ENCODE data around the gene BAIAP2. TPM values are rescaled to one million over a fixed set of nuclear protein-coding genes. Genes with fewer than 3 reads are reported as not detected.

The BAIAP2 gene
- total and polyA plus RNA-seq, 2 of the 13 experiments (the other 11 are each of a cell fraction or from before 2014, with no cell fraction given): 22.5 to 24.0 TPM

DNA sequence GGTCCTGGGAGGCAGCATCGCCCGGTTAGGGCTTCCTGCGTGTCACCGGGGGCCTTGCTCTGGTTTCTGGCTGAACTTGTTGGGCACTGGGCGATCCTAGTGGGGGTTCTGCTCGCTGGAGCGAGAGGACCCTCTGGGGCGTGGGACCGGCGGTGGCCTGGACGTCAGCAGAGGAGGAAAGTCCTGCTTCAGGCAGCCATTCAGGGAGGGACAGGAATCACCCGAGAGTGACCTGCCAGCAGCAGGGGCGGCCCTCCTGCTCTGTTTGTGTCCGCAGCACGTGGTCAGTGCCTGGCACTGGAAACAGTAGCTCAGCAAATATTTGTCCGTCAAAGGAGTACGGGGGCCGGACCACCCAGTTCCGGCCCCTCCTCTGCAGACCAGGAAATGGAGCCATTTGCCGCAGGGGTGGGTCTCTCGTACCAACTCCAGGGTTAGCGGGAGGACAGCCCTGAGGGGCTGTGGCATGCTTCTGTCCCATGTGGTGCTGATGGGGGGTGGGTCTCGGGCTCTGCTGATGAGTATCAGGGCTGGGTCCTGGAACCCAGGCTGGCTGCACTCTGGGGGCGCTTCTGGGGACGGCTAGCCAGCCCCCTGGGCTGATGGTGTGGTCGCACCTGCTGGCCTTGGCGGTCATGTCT, 48.3 kb downstream of the BAIAP2 start (continued):
- TF ChIP-seq ZNF770 (CRISPR knock-in tag; IDR thresholded peaks at IDR 0.05) (peak; percentile 41; the same call in 1 of the 2 replicates), SIN3B (IDR thresholded peaks at IDR 0.05; ENCODE audit: low read length) (no peak), PBX2 (CRISPR knock-in tag; IDR thresholded peaks at IDR 0.05) (no peak; the same call in 1 of the 2 replicates), ZNF17 (CRISPR knock-in tag; IDR thresholded peaks at IDR 0.05) (no peak), RBM22 (optimal IDR thresholded peaks at IDR 0.05; ENCODE audit: low read length) (no peak), SRSF9 (IDR thresholded peaks at IDR 0.05; ENCODE audit: borderline replicate concordance, insufficient read depth, low read depth, low read length, poor library complexity, severe bottlenecking) (no peak), SMAD3 (CRISPR knock-in tag; IDR thresholded peaks at IDR 0.05) (peak; percentile 97), ZKSCAN5 (CRISPR knock-in tag; IDR thresholded peaks at IDR 0.05) (no peak), ZNF883 (CRISPR knock-in tag; IDR thresholded peaks at IDR 0.05; ENCODE audit: not compliant biosample characterization) (peak; percentile 82), PRDM15 (CRISPR knock-in tag; IDR thresholded peaks at IDR 0.05) (0 out of 2 replicates have a peak, but pooled peaks have one; percentile 72), SUZ12 (IDR thresholded peaks at IDR 0.05; ENCODE audit: low read depth, low read length) (no peak), GTF2F1 (IDR thresholded peaks at IDR 0.05; ENCODE audit: low read length) (no peak), ZNF740 (CRISPR knock-in tag; IDR thresholded peaks at IDR 0.05) (no peak), TCF7L2 (IDR thresholded peaks at IDR 0.05; ENCODE audit: low read depth, low read length) (no peak), NFRKB (IDR thresholded peaks at IDR 0.05) (no peak), ATF1 (CRISPR knock-in tag; IDR thresholded peaks at IDR 0.05) (no peak), IRF2 (CRISPR knock-in tag; IDR thresholded peaks at IDR 0.05) (peak; percentile 86), ZC3H13 (CRISPR knock-in tag; IDR thresholded peaks at IDR 0.05) (peak; percentile 89), MED1 (CRISPR knock-in tag; IDR thresholded peaks at IDR 0.05) (peak; percentile 98), DR1 (CRISPR knock-in tag; IDR thresholded peaks at IDR 0.05) (peak; percentile 73)
- TF ChIP-seq, protein P1, sequence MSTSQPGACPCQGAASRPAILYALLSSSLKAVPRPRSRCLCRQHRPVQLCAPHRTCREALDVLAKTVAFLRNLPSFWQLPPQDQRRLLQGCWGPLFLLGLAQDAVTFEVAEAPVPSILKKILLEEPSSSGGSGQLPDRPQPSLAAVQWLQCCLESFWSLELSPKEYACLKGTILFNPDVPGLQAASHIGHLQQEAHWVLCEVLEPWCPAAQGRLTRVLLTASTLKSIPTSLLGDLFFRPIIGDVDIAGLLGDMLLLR (CRISPR knock-in tag; IDR thresholded peaks at IDR 0.05): peak; percentile 89; the same call in 1 of the 2 replicates
- TF ChIP-seq, protein P2, sequence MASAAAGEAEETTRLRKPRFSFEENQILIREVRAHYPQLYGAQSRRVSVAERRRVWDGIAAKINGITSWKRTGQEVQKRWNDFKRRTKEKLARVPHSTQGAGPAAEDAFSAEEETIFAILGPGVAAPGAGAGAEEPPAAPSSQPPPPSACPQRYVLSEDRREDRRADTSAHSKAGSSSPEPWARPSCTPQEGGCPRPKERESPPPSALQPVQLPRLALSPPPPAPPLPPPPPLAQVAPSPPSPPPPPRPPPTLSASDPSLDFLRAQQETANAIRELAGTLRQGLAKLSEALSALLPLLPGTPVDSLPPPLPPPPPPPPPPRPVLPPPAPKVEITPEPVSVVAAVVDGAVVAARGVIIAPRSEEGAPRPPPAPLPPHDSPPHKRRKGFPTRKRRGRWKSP (CRISPR knock-in tag; IDR thresholded peaks at IDR 0.05): peak; percentile 95; the same call in 1 of the 2 replicates
